ENCODE measurements around the gene TARS1.

Gene TARS1

GRCh38 chr5:33438996-33439395 is 1.8 kb upstream of the TARS1 start:
- peaks cover 6% of the 10 kb centered on the region for H3K4me1 ChIP-seq (ENCODE audit: control insufficient read depth, insufficient read depth, low read length, poor library complexity, severe bottlenecking)
- no peaks in the 10 kb centered on the region for H3K36me3 ChIP-seq (ENCODE audit: control insufficient read depth, insufficient read depth, low read length)
- H3K27me3 ChIP-seq (replicated peaks; ENCODE audit: control insufficient read depth, insufficient read depth, low read length, poor library complexity, severe bottlenecking), result no peaks in the 10 kb centered on the region
- no peak for DNase-seq
- no peaks in the 10 kb centered on the region for H3K9me3 ChIP-seq (ENCODE audit: control insufficient read depth, low read length)
- H3K27ac ChIP-seq (ENCODE audit: insufficient read depth, low read length, poor library complexity, severe bottlenecking), result no peak overlapping the region
- no peak overlapping the region for H3K4me3 ChIP-seq (ENCODE audit: insufficient read depth, low read depth, low read length, poor library complexity, severe bottlenecking)

GRCh38 chr5:33439905-33440481 is 772 bp upstream of the TARS1 start:
- no peak for DNase-seq
- H3K4me1 ChIP-seq (ENCODE audit: control insufficient read depth, insufficient read depth, low read length, poor library complexity, severe bottlenecking), result peaks cover 6% of the 10 kb centered on the region
- peak overlapping the region; percentile 74 for H3K27ac ChIP-seq (ENCODE audit: insufficient read depth, low read length, poor library complexity, severe bottlenecking)
- H3K36me3 ChIP-seq (ENCODE audit: control insufficient read depth, insufficient read depth, low read length), result no peaks in the 10 kb centered on the region
- H3K4me3 ChIP-seq (ENCODE audit: insufficient read depth, low read depth, low read length, poor library complexity, severe bottlenecking), result peak overlapping the region; percentile 75
- H3K27me3 ChIP-seq (replicated peaks; ENCODE audit: control insufficient read depth, insufficient read depth, low read length, poor library complexity, severe bottlenecking), result no peaks in the 10 kb centered on the region
- no peaks in the 10 kb centered on the region for H3K9me3 ChIP-seq (ENCODE audit: control insufficient read depth, low read length)

- Histone ChIP-seq H3K36me3 (ENCODE audit: control insufficient read depth, insufficient read depth, low read length) (peaks cover 14% of the 10 kb centered on the region), H3K27me3 (replicated peaks; ENCODE audit: control insufficient read depth, insufficient read depth, low read length, poor library complexity, severe bottlenecking) (no peaks in the 10 kb centered on the region), H3K4me3 (ENCODE audit: insufficient read depth, low read depth, low read length, poor library complexity, severe bottlenecking) (peak overlapping the region; percentile 75), H3K9me3 (ENCODE audit: control insufficient read depth, low read length) (no peaks in the 10 kb centered on the region), H3K4me1 (ENCODE audit: control insufficient read depth, insufficient read depth, low read length, poor library complexity, severe bottlenecking) (peaks cover 6% of the 10 kb centered on the region), H3K27ac (ENCODE audit: insufficient read depth, low read length, poor library complexity, severe bottlenecking) (peak overlapping the region; percentile 74)
- DNase-seq, result no peak
Observed at GRCh38 chr5:33441241-33442177, 744 bp downstream of the TARS1 start.

GRCh38 chr5:33444542-33444941 is 3.8 kb downstream of the TARS1 start:
- DNase-seq, result no peak
- Histone ChIP-seq H3K27me3 (replicated peaks; ENCODE audit: control insufficient read depth, insufficient read depth, low read length, poor library complexity, severe bottlenecking) (no peaks in the 10 kb centered on the region), H3K4me1 (ENCODE audit: control insufficient read depth, insufficient read depth, low read length, poor library complexity, severe bottlenecking) (peaks cover 2% of the 10 kb centered on the region), H3K4me3 (ENCODE audit: insufficient read depth, low read depth, low read length, poor library complexity, severe bottlenecking) (no peak overlapping the region), H3K9me3 (ENCODE audit: control insufficient read depth, low read length) (no peaks in the 10 kb centered on the region), H3K27ac (ENCODE audit: insufficient read depth, low read length, poor library complexity, severe bottlenecking) (no peak overlapping the region), H3K36me3 (ENCODE audit: control insufficient read depth, insufficient read depth, low read length) (peaks cover 22% of the 10 kb centered on the region)

DNA sequence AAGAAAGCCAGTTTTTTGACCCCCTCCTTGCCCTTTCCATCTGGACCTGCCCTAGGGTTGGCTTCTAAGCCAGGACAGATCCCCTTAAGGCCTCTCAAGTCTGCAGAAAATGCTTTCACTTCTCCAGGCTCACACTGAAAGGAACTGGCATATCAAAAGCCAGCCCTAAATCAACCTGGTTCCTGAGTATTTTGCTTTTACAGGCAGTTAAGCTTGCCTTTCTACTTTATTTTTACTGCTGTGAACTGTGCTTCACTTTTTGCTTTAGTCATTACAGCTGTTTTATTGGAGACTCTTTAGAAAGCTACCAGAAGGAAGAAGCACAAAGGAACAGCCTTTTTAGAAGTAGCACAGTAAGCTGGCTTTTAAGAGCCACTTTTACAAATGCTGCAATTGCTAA is 5.0 kb downstream of the TARS1 start:
- H3K4me3 ChIP-seq (ENCODE audit: insufficient read depth, low read depth, low read length, poor library complexity, severe bottlenecking), result no peak overlapping the region
- DNase-seq, result no peak
- no peak overlapping the region for H3K27ac ChIP-seq (ENCODE audit: insufficient read depth, low read length, poor library complexity, severe bottlenecking)
- peaks cover 27% of the 10 kb centered on the region for H3K36me3 ChIP-seq (ENCODE audit: control insufficient read depth, insufficient read depth, low read length)
- H3K4me1 ChIP-seq (ENCODE audit: control insufficient read depth, insufficient read depth, low read length, poor library complexity, severe bottlenecking), result no peaks in the 10 kb centered on the region
- H3K27me3 ChIP-seq (replicated peaks; ENCODE audit: control insufficient read depth, insufficient read depth, low read length, poor library complexity, severe bottlenecking), result no peaks in the 10 kb centered on the region
- H3K9me3 ChIP-seq (ENCODE audit: control insufficient read depth, low read length), result no peaks in the 10 kb centered on the region

- H3K4me3 ChIP-seq (ENCODE audit: insufficient read depth, low read depth, low read length, poor library complexity, severe bottlenecking), result no peak overlapping the region
- H3K36me3 ChIP-seq (ENCODE audit: control insufficient read depth, insufficient read depth, low read length), result peaks cover 27% of the 10 kb centered on the region
- no peak for DNase-seq
- no peaks in the 10 kb centered on the region for H3K9me3 ChIP-seq (ENCODE audit: control insufficient read depth, low read length)
- H3K4me1 ChIP-seq (ENCODE audit: control insufficient read depth, insufficient read depth, low read length, poor library complexity, severe bottlenecking), result no peaks in the 10 kb centered on the region
- H3K27me3 ChIP-seq (replicated peaks; ENCODE audit: control insufficient read depth, insufficient read depth, low read length, poor library complexity, severe bottlenecking), result no peaks in the 10 kb centered on the region
- no peak overlapping the region for H3K27ac ChIP-seq (ENCODE audit: insufficient read depth, low read length, poor library complexity, severe bottlenecking)
Observed at GRCh38 chr5:33448118-33448517, 7.4 kb downstream of the TARS1 start.

- H3K27ac ChIP-seq (ENCODE audit: insufficient read depth, low read length, poor library complexity, severe bottlenecking), result no peak overlapping the region
- H3K36me3 ChIP-seq (ENCODE audit: control insufficient read depth, insufficient read depth, low read length), result peaks cover 71% of the 10 kb centered on the region
- DNase-seq, result no peak
Observed at GRCh38 chr5:33457126-33457525, 16.4 kb downstream of the TARS1 start.

GRCh38 chr5:33457817-33458216 is 17.1 kb downstream of the TARS1 start:
- peaks cover 78% of the 10 kb centered on the region for H3K36me3 ChIP-seq (ENCODE audit: control insufficient read depth, insufficient read depth, low read length)
- no peaks in the 10 kb centered on the region for H3K4me1 ChIP-seq (ENCODE audit: control insufficient read depth, insufficient read depth, low read length, poor library complexity, severe bottlenecking)
- DNase-seq, result no peak
- no peaks in the 10 kb centered on the region for H3K9me3 ChIP-seq (ENCODE audit: control insufficient read depth, low read length)
- H3K27ac ChIP-seq (ENCODE audit: insufficient read depth, low read length, poor library complexity, severe bottlenecking), result no peak overlapping the region
- no peak overlapping the region for H3K4me3 ChIP-seq (ENCODE audit: insufficient read depth, low read depth, low read length, poor library complexity, severe bottlenecking)
- H3K27me3 ChIP-seq (replicated peaks; ENCODE audit: control insufficient read depth, insufficient read depth, low read length, poor library complexity, severe bottlenecking), result no peaks in the 10 kb centered on the region

More at GRCh38 chr5:33457126-33457525, 16.4 kb downstream of the TARS1 start:
- H3K4me1 ChIP-seq (ENCODE audit: control insufficient read depth, insufficient read depth, low read length, poor library complexity, severe bottlenecking), result no peaks in the 10 kb centered on the region
- H3K27me3 ChIP-seq (replicated peaks; ENCODE audit: control insufficient read depth, insufficient read depth, low read length, poor library complexity, severe bottlenecking), result no peaks in the 10 kb centered on the region
- H3K9me3 ChIP-seq (ENCODE audit: control insufficient read depth, low read length), result no peaks in the 10 kb centered on the region
- no peak overlapping the region for H3K4me3 ChIP-seq (ENCODE audit: insufficient read depth, low read depth, low read length, poor library complexity, severe bottlenecking)

DNA sequence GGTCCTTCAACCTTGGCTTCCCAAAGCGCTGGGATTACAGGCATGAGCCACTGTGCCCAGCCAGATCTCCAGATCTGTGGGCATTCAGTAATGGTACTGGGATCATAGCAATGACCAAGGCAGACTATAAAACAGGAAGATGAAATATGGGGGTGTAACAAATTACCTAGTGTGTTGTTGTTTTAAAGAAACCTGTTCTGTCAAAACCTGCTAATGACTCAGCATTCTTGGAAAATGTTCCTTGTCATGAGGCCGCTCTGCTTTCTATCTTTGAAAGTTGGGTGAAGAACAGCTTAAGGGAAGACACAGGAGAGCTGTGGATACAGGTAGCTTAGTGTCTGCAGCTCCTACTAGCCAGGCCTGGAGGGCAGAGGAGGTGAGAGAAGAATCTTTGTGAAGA is 19.4 kb downstream of the TARS1 start:
- no peaks in the 10 kb centered on the region for H3K4me1 ChIP-seq (ENCODE audit: control insufficient read depth, insufficient read depth, low read length, poor library complexity, severe bottlenecking)

DNA sequence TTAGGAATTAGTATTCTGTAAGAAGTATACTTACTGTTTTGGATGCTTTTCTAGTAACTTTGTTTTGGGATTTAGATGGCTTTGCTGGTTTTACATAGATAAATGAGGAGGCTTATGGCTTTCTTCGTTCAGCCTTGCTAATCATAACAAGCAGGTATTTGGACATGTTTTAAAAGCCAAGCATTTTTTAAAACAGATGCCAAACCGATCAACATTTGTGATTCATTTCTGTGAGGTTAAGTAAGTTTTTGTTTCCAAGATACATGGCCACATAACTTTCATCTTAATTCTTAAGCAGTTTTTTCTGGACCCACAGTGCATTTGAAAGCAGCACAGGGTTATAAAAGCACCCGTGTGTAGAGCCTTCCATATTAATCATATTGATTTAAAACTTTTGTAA is 21.7 kb downstream of the TARS1 start:
- no peak for DNase-seq
- H3K27ac ChIP-seq (ENCODE audit: insufficient read depth, low read length, poor library complexity, severe bottlenecking), result no peak overlapping the region
- peaks cover 92% of the 10 kb centered on the region for H3K36me3 ChIP-seq (ENCODE audit: control insufficient read depth, insufficient read depth, low read length)
- no peaks in the 10 kb centered on the region for H3K9me3 ChIP-seq (ENCODE audit: control insufficient read depth, low read length)
- H3K4me3 ChIP-seq (ENCODE audit: insufficient read depth, low read depth, low read length, poor library complexity, severe bottlenecking), result no peak overlapping the region
- H3K4me1 ChIP-seq (ENCODE audit: control insufficient read depth, insufficient read depth, low read length, poor library complexity, severe bottlenecking), result no peaks in the 10 kb centered on the region
- no peaks in the 10 kb centered on the region for H3K27me3 ChIP-seq (replicated peaks; ENCODE audit: control insufficient read depth, insufficient read depth, low read length, poor library complexity, severe bottlenecking)

More for the DNA sequence above, 19.4 kb downstream of the TARS1 start:
- DNase-seq, result no peak
- Histone ChIP-seq H3K36me3 (ENCODE audit: control insufficient read depth, insufficient read depth, low read length) (peaks cover 89% of the 10 kb centered on the region), H3K27me3 (replicated peaks; ENCODE audit: control insufficient read depth, insufficient read depth, low read length, poor library complexity, severe bottlenecking) (no peaks in the 10 kb centered on the region), H3K27ac (ENCODE audit: insufficient read depth, low read length, poor library complexity, severe bottlenecking) (no peak overlapping the region), H3K9me3 (ENCODE audit: control insufficient read depth, low read length) (no peaks in the 10 kb centered on the region), H3K4me3 (ENCODE audit: insufficient read depth, low read depth, low read length, poor library complexity, severe bottlenecking) (no peak overlapping the region)

All from effector memory CD4-positive, alpha-beta T cell (primary cell).